ENCODE data around the gene C4A.
"Not testable (repeated sequence)": the region's sequence is repeated elsewhere in the genome, so short reads cannot be mapped to it uniquely, and the experiment has no call there.

DNA sequence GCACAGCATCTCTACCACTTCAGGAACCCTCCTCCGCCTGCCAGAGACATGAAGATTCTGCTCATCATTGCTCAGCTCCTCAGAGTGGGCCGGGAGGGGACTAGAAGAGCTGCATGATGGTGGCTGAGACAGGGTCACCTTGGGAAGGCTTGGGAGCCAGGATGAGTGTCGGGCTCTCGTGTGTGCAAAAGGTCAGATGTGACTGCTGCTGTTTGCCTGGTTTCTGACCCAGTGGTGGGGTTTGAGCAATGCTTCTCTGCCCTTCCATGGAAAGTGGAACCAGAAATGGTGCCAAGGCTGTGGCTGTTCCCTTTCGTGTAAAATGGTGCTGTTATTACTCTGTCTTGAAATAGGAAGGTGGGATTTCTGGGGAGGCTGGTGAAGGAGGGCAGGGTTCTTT lies 859 bp upstream of the C4A start:
- TF ChIP-seq POLR2AphosphoS5 (IDR thresholded peaks at IDR 0.05; ENCODE audit: low read depth, low read length); TCF7L2 (IDR thresholded peaks at IDR 0.05; ENCODE audit: low read depth, low read length); SIN3A (IDR thresholded peaks at IDR 0.05; ENCODE audit: borderline replicate concordance, insufficient read depth, low read depth, low read length): not testable (repeated sequence)
- TF ChIP-seq, protein P1, sequence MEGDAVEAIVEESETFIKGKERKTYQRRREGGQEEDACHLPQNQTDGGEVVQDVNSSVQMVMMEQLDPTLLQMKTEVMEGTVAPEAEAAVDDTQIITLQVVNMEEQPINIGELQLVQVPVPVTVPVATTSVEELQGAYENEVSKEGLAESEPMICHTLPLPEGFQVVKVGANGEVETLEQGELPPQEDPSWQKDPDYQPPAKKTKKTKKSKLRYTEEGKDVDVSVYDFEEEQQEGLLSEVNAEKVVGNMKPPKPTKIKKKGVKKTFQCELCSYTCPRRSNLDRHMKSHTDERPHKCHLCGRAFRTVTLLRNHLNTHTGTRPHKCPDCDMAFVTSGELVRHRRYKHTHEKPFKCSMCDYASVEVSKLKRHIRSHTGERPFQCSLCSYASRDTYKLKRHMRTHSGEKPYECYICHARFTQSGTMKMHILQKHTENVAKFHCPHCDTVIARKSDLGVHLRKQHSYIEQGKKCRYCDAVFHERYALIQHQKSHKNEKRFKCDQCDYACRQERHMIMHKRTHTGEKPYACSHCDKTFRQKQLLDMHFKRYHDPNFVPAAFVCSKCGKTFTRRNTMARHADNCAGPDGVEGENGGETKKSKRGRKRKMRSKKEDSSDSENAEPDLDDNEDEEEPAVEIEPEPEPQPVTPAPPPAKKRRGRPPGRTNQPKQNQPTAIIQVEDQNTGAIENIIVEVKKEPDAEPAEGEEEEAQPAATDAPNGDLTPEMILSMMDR (IDR thresholded peaks at IDR 0.05), result not testable (repeated sequence)
- TF ChIP-seq, protein P2, sequence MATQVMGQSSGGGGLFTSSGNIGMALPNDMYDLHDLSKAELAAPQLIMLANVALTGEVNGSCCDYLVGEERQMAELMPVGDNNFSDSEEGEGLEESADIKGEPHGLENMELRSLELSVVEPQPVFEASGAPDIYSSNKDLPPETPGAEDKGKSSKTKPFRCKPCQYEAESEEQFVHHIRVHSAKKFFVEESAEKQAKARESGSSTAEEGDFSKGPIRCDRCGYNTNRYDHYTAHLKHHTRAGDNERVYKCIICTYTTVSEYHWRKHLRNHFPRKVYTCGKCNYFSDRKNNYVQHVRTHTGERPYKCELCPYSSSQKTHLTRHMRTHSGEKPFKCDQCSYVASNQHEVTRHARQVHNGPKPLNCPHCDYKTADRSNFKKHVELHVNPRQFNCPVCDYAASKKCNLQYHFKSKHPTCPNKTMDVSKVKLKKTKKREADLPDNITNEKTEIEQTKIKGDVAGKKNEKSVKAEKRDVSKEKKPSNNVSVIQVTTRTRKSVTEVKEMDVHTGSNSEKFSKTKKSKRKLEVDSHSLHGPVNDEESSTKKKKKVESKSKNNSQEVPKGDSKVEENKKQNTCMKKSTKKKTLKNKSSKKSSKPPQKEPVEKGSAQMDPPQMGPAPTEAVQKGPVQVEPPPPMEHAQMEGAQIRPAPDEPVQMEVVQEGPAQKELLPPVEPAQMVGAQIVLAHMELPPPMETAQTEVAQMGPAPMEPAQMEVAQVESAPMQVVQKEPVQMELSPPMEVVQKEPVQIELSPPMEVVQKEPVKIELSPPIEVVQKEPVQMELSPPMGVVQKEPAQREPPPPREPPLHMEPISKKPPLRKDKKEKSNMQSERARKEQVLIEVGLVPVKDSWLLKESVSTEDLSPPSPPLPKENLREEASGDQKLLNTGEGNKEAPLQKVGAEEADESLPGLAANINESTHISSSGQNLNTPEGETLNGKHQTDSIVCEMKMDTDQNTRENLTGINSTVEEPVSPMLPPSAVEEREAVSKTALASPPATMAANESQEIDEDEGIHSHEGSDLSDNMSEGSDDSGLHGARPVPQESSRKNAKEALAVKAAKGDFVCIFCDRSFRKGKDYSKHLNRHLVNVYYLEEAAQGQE (IDR thresholded peaks at IDR 0.05; ENCODE audit: insufficient read depth in 1 of 2, low read depth in 2 of 2, low read length in 1 of 2), result not testable (repeated sequence)
